ENCODE results near the gene CNP. TPM values are rescaled to one million over a fixed set of nuclear protein-coding genes. Genes with fewer than 3 reads are reported as not detected.

Gene CNP
- total RNA-seq, 1 experiment from 2014 or later: 79.9 TPM

GRCh38 chr17:41917679-41918313 is 48.8 kb upstream of the CNP start:
- H3K4me1 ChIP-seq (ENCODE audit: control insufficient read depth, insufficient read depth, low read length): peaks cover 22% of the 10 kb centered on the region
- no peak for DNase-seq (ENCODE audit: low read depth, low spot score)
- in situ Hi-C loops (cut with HindIII; ENCODE audit: low pct_unique_long_range_greater_than_20kb, low sequenced_read_pairs) (no loop called here), intact Hi-C loops (cut with micrococcal nuclease; ENCODE audit: unreplicated experiment) (no loop called here)
- CTCF ChIA-PET: no interaction called here
- H3K4me3 ChIP-seq (ENCODE audit: low read depth in 2 of 2, low read length in 2 of 2): peak overlapping the region; percentile 81 to 95
- TF ChIP-seq CTCF (IDR thresholded peaks at IDR 0.05) (no peak), REST (IDR thresholded peaks at IDR 0.05; ENCODE audit: insufficient read depth in 1 of 2, low read depth in 2 of 2, low read length in 1 of 2) (no peak), SIN3A (IDR thresholded peaks at IDR 0.05; ENCODE audit: borderline replicate concordance, insufficient read depth, low read depth, low read length) (no peak), POLR2AphosphoS5 (IDR thresholded peaks at IDR 0.05; ENCODE audit: low read depth, low read length) (no peak), TCF7L2 (IDR thresholded peaks at IDR 0.05; ENCODE audit: low read depth, low read length) (no peak)
- no peaks in the 10 kb centered on the region for H3K27me3 ChIP-seq (ENCODE audit: control insufficient read depth, insufficient read depth, low read length)
- no TSS peak for BruUV-seq (replicated peaks)
- H3K36me3 ChIP-seq (ENCODE audit: control insufficient read depth, insufficient read depth, low read length): peaks cover 4% of the 10 kb centered on the region; the same call in 1 of the 2 replicates
- POLR2A ChIA-PET: interaction anchor here (0.6 to 1.3 kb wide), 4 partner anchors 8 to 106 kb away, joined by 3 to 4 read pairs (median 4); partner anchors contain the start of gene ODAD4
- no peaks in the 10 kb centered on the region for H3K9me3 ChIP-seq (ENCODE audit: control insufficient read depth, insufficient read depth, low read depth, low read length)
- peak overlapping the region; percentile 88 for H3K27ac ChIP-seq (ENCODE audit: low read length)
- no peak for ATAC-seq

DNA sequence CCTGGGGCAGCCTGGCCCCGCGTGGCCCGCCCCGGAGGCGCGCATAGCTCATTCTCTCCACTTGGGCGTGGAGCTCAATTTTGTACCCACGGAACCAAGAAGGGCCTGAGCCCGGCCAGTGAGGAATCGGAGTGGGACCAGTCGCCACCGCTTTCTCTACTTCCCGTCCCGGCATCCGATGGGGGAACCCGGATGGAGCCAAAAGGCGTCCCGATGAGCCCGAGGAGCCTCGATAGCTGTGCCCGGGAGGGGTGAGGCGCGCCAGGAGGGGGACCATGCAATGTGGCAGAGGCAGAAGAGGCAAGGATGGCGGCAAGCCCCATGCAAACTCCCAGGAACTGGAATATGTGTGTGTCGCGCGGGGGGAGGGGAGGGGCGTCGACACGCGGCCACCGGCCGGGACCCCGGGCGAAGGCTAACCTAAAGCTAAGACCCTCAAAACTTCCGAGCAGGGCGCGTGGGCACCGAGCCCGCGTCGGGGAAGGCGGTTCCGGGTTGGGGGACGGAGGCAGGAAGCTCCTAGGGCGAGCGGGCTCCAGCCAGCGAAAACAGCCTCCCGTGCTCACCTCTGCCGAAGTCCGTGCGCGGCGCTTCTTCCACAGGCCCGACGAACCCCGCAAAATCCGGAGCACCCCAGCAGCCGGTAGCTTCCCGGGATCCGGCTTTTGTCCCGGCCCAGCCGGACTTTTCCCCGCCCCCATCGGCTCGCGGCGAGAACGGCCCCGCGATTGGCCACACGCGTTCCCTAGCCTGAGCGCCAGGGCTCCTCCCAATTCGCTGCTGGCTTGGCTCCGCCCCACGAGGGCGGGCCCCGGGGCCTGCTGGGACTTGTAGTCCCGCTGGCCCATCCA is 48.1 kb upstream of the CNP start, which contains the start of gene ACLY:
TSS of gene ACLY (minus strand) at position 638 of the 851 bp plus-strand sequence. CDS start 5,078 bp downstream, outside the sequence.
- TSS peak; percentile 76 for BruUV-seq (replicated peaks)
- peak within 1 kb of the TSS; percentile 81 to 95 for H3K4me3 ChIP-seq (ENCODE audit: low read depth in 2 of 2, low read length in 2 of 2)
- H3K36me3 ChIP-seq (ENCODE audit: control insufficient read depth, insufficient read depth, low read length): peaks cover 4% of the 10 kb centered on the region; the same call in 1 of the 2 replicates
- TF ChIP-seq POLR2AphosphoS5 (IDR thresholded peaks at IDR 0.05; ENCODE audit: low read depth, low read length) (peak; percentile 81), REST (IDR thresholded peaks at IDR 0.05; ENCODE audit: insufficient read depth in 1 of 2, low read depth in 2 of 2, low read length in 1 of 2) (no peak), SIN3A (IDR thresholded peaks at IDR 0.05; ENCODE audit: borderline replicate concordance, insufficient read depth, low read depth, low read length) (0 out of 2 replicates have a peak, but pooled peaks have one; percentile 12)
- no peaks in the 10 kb centered on the region for H3K27me3 ChIP-seq (ENCODE audit: control insufficient read depth, insufficient read depth, low read length)
- peaks cover 22% of the 10 kb centered on the region for H3K4me1 ChIP-seq (ENCODE audit: control insufficient read depth, insufficient read depth, low read length)
- ATAC-seq (peak; percentile 97), DNase-seq (ENCODE audit: low read depth, low spot score) (peak; percentile 62)
- ChIA-PET POLR2A (interaction anchor here (0.7 to 1.3 kb wide), 4 partner anchors 8 to 107 kb away, joined by 3 to 4 read pairs (median 4); partner anchors contain the start of gene ODAD4), CTCF (no interaction called here)
- H3K27ac ChIP-seq (ENCODE audit: low read length): peak within 1 kb of the TSS; percentile 93
- in situ Hi-C loops (cut with HindIII; ENCODE audit: low pct_unique_long_range_greater_than_20kb, low sequenced_read_pairs) (no loop called here), intact Hi-C loops (cut with micrococcal nuclease; ENCODE audit: unreplicated experiment) (no loop called here)
- H3K9me3 ChIP-seq (ENCODE audit: control insufficient read depth, insufficient read depth, low read depth, low read length): no peaks in the 10 kb centered on the region

All from Panc1 (cell line).